ENCODE measurements around the gene AQP7. TPM values are rescaled to one million over a fixed set of nuclear protein-coding genes. Genes with fewer than 3 reads are reported as not detected.
"Not testable (repeated sequence)": the region's sequence is repeated elsewhere in the genome, so short reads cannot be mapped to it uniquely, and the experiment has no call there.

AQP7 gene
- total RNA-seq, 1 donor from 2014 or later: 15.0 TPM

GRCh38 chr9:33433871-33434270 lies 31.5 kb upstream of the AQP7 start:
- no peak for DNase-seq (ENCODE audit: low spot score)

- DNase-seq (ENCODE audit: low spot score): no peak
Measured at GRCh38 chr9:33431420-33431819, 29.1 kb upstream of the AQP7 start.

GRCh38 chr9:33430942-33431341 lies 28.6 kb upstream of the AQP7 start:
- no peak for DNase-seq (ENCODE audit: low spot score)

GRCh38 chr9:33429256-33429985 lies 27.1 kb upstream of the AQP7 start:
- no peak for DNase-seq (ENCODE audit: low spot score)

GRCh38 chr9:33426843-33427293 lies 24.5 kb upstream of the AQP7 start:
- no peak for DNase-seq (ENCODE audit: low spot score)

- DNase-seq (ENCODE audit: low spot score): no peak
Measured at GRCh38 chr9:33425128-33425533, 22.8 kb upstream of the AQP7 start.

GRCh38 chr9:33424492-33424891 lies 22.1 kb upstream of the AQP7 start:
- not testable (repeated sequence) for DNase-seq (ENCODE audit: low spot score)

GRCh38 chr9:33424043-33424442 lies 21.7 kb upstream of the AQP7 start:
- not testable (repeated sequence) for DNase-seq (ENCODE audit: low spot score)

- DNase-seq (ENCODE audit: low spot score): no peak
Measured at GRCh38 chr9:33419708-33420303, 17.4 kb upstream of the AQP7 start.

GRCh38 chr9:33418090-33418489 lies 15.7 kb upstream of the AQP7 start:
- no peak for DNase-seq (ENCODE audit: low spot score)

- DNase-seq (ENCODE audit: low spot score): no peak
Measured at GRCh38 chr9:33416996-33417395, 14.6 kb upstream of the AQP7 start.

GRCh38 chr9:33415501-33416038 lies 13.2 kb upstream of the AQP7 start:
- DNase-seq (ENCODE audit: low spot score): peak; percentile 88

GRCh38 chr9:33414889-33415500 lies 12.6 kb upstream of the AQP7 start:
- no peak for DNase-seq (ENCODE audit: low spot score)

GRCh38 chr9:33414268-33414667 lies 11.9 kb upstream of the AQP7 start:
- DNase-seq (ENCODE audit: low spot score): no peak

- DNase-seq (ENCODE audit: low spot score): no peak
Measured at GRCh38 chr9:33408087-33408486, 5.7 kb upstream of the AQP7 start.

- DNase-seq (ENCODE audit: low spot score): no peak
Measured at GRCh38 chr9:33407061-33407460, 4.7 kb upstream of the AQP7 start.

- no peak for DNase-seq (ENCODE audit: low spot score)
Measured at GRCh38 chr9:33404788-33405362, 2.5 kb upstream of the AQP7 start.

- no peak for DNase-seq (ENCODE audit: low spot score)
Measured at GRCh38 chr9:33403941-33404787, 1.8 kb upstream of the AQP7 start.

- not testable (repeated sequence) for DNase-seq (ENCODE audit: low spot score)
Measured at GRCh38 chr9:33401809-33402208, 559 bp downstream of the AQP7 start.

- DNase-seq (ENCODE audit: low spot score): not testable (repeated sequence)
Measured at GRCh38 chr9:33399047-33399446, 3.3 kb downstream of the AQP7 start.

GRCh38 chr9:33397801-33398200 lies 4.6 kb downstream of the AQP7 start:
- not testable (repeated sequence) for DNase-seq (ENCODE audit: low spot score)
